Neural crest cell (in vitro differentiated cells): ENCODE results near the gene SNX10. TPM values are rescaled to one million over a fixed set of nuclear protein-coding genes. Genes with fewer than 3 reads are reported as not detected.

Experiments
- DNase-seq: peaks from one replicate; pipeline ENCODE4 v3.0.0; 2021; ENCODE audit warnings: low read depth, mixed read lengths, low spot score
- H3K27ac Mint-ChIP-seq: one replicate; pipeline ENCODE4 v1.8.0; 2021; ENCODE audit warnings: mild to moderate bottlenecking, mixed read lengths; ENCODE audit not compliant: unreplicated experiment
- H3K27me3 Mint-ChIP-seq: 2 replicates; pipeline ENCODE4 v1.8.0; 2021; ENCODE audit warnings: low read depth, mild to moderate bottlenecking, mixed read lengths
- H3K36me3 Mint-ChIP-seq: 2 replicates; pipeline ENCODE4 v1.8.0; 2021; ENCODE audit warnings: low read depth, mild to moderate bottlenecking, mixed read lengths
- H3K4me1 Mint-ChIP-seq: 2 replicates; pipeline ENCODE4 v1.8.0; 2021; ENCODE audit warnings: mixed read lengths
- H3K4me3 Mint-ChIP-seq: one replicate; pipeline ENCODE4 v1.8.0; 2021; ENCODE audit warnings: mild to moderate bottlenecking, mixed read lengths
- H3K9me3 Mint-ChIP-seq: 2 replicates; pipeline ENCODE4 v1.8.0; 2021; ENCODE audit warnings: mixed read lengths
- CTCF ChIP-seq: fragments of 200-600 bp; sonication (generic); conservative IDR thresholded peaks from 2 replicates; pipeline ENCODE4 v1.5.0; 2021; ENCODE audit warnings: antibody characterized with exemption, mild to moderate bottlenecking
- total RNA-seq: library from RNA; stranded (reverse); gene quantifications from 2 replicates; pipeline ENCODE4 v1.2.1, GENCODE V29; 2021

Gene SNX10
- total RNA-seq, 1 donor from 2014 or later: 5.0 TPM

GRCh38 chr7:26363465-26363864 lies 71.8 kb downstream of the SNX10 start:
- no peaks in the 10 kb centered on the region for H3K36me3 Mint-ChIP-seq
- H3K27ac Mint-ChIP-seq: no peak overlapping the region
- no peak overlapping the region for H3K4me3 Mint-ChIP-seq
- DNase-seq: no peak
- no peaks in the 10 kb centered on the region for H3K27me3 Mint-ChIP-seq
- H3K9me3 Mint-ChIP-seq: no peaks in the 10 kb centered on the region
- H3K4me1 Mint-ChIP-seq: peaks cover 6% of the 10 kb centered on the region
- TF ChIP-seq CTCF: no peak

DNA sequence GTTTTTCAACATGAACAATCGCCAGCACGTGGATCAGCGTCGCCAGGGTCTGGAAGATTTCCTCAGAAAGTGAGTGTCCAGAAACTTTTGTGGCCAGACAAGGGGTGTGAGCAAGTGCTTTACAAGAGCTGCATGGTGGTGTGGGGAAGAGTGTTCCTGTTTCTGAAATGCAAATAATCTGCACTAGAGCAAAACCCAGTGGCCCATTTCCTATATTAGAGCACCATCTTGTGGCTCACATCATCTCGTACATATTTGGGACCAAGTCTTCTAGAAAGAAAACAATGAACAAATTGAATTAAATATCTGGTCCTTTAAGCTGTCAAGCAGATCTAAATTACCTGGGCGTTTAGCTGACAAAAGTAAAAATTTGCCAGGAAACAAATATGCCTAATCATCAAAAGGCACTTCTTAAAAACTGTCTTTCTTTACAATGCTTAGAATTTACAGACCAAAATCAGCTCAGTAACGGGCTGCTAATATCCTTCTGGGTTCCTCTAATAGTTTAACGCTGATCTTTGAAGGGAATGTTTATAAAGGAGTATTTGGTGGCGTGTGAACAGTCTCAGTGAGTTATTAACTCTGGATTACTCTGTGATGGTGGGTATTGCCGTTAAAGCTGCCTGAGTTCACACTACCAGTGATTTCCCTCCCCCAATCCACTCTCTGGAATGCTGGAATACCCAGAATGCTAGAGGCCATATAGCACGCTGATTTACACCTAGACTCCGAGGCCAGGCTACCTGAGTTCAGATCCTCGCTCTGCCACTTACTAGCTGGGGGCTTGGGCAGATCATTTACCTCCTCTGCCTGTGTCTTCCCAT lies 73.6 kb downstream of the SNX10 start:
- peak; percentile 46 for DNase-seq
- peaks cover 10% of the 10 kb centered on the region for H3K4me1 Mint-ChIP-seq
- no peaks in the 10 kb centered on the region for H3K27me3 Mint-ChIP-seq
- peak; percentile 95 for TF ChIP-seq CTCF
- H3K36me3 Mint-ChIP-seq: no peaks in the 10 kb centered on the region
- peak overlapping the region; percentile 16 for H3K27ac Mint-ChIP-seq
- no peaks in the 10 kb centered on the region for H3K9me3 Mint-ChIP-seq
- H3K4me3 Mint-ChIP-seq: no peak overlapping the region

DNA sequence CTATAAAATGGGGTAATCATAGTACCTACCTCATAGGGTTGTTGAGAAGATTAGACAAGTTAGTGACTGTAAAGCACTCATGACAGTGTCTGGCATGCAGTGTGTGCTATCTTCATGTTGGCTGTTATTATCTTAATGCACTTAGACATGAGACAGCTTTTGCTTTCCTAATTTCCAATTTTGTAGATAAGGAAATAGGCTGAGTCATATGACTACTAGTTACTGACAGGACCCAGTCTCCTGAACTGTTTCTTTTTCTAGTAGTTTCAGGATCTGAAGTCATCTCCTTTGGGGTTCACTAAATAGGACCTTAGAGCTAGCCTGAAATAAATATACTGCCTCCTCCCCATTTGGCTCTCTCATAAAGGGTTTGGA lies 74.2 kb downstream of the SNX10 start:
- no peak for TF ChIP-seq CTCF
- H3K36me3 Mint-ChIP-seq: no peaks in the 10 kb centered on the region
- no peaks in the 10 kb centered on the region for H3K27me3 Mint-ChIP-seq
- H3K9me3 Mint-ChIP-seq: no peaks in the 10 kb centered on the region
- H3K4me3 Mint-ChIP-seq: no peak overlapping the region
- peaks cover 10% of the 10 kb centered on the region for H3K4me1 Mint-ChIP-seq
- no peak for DNase-seq
- peak overlapping the region; percentile 16 for H3K27ac Mint-ChIP-seq

GRCh38 chr7:26367219-26367711 lies 75.6 kb downstream of the SNX10 start:
- Mint-ChIP-seq H3K9me3 (no peaks in the 10 kb centered on the region), H3K27me3 (no peaks in the 10 kb centered on the region), H3K4me1 (peaks cover 13% of the 10 kb centered on the region), H3K36me3 (no peaks in the 10 kb centered on the region), H3K4me3 (no peak overlapping the region), H3K27ac (no peak overlapping the region)
- no peak for DNase-seq
- TF ChIP-seq CTCF: no peak

GRCh38 chr7:26368542-26368941 lies 76.9 kb downstream of the SNX10 start:
- Mint-ChIP-seq H3K9me3 (no peaks in the 10 kb centered on the region), H3K36me3 (no peaks in the 10 kb centered on the region), H3K27ac (no peak overlapping the region), H3K27me3 (no peaks in the 10 kb centered on the region), H3K4me3 (no peak overlapping the region), H3K4me1 (peaks cover 16% of the 10 kb centered on the region)
- TF ChIP-seq CTCF: no peak
- no peak for DNase-seq
